GM23338 (cell line): ENCODE data around the gene LMO1. TPM values are rescaled to one million over a fixed set of nuclear protein-coding genes. Genes with fewer than 3 reads are reported as not detected.

Experiments
- ATAC-seq: fragments of 200-7000 bp; cut with Tn5 transposase; 3 replicates; pipeline ENCODE4 v1.9.1; 2020
- DNase-seq: peaks from one replicate; pipeline ENCODE4 v3.0.0-alpha.2; 2015; ENCODE audit warnings: low spot score
- H2AFZ ChIP-seq: fragments of 200-600 bp; sonication (generic); 2 replicates; pipeline ENCODE4 v1.8.0; 2016; ENCODE audit warnings: antibody characterized with exemption, mild to moderate bottlenecking, moderate library complexity
- H3F3A ChIP-seq: fragments of 200-600 bp; sonication (generic); replicated peaks from 2 replicates; pipeline ENCODE4 v1.8.0; 2017; ENCODE audit warnings: antibody characterized with exemption, mixed run types, low read depth
- H3K27ac ChIP-seq: fragments of 200-600 bp; sonication (generic); 2 replicates; pipeline ENCODE4 v1.6.1; 2016; ENCODE audit warnings: low read depth
- H3K27me3 ChIP-seq: fragments of 200-600 bp; sonication (generic); 2 replicates; pipeline ENCODE4 v1.8.0; 2016; ENCODE audit warnings: mild to moderate bottlenecking, mixed run types, moderate library complexity; ENCODE audit not compliant: insufficient read depth
- H3K36me3 ChIP-seq: fragments of 200-600 bp; sonication (generic); 2 replicates; pipeline ENCODE4 v1.8.0; 2016; ENCODE audit warnings: mild to moderate bottlenecking; ENCODE audit not compliant: insufficient read depth
- H3K4me1 ChIP-seq: fragments of 200-600 bp; sonication (generic); 2 replicates; pipeline ENCODE4 v1.8.0; 2016; ENCODE audit warnings: mild to moderate bottlenecking, moderate library complexity; ENCODE audit not compliant: insufficient read depth
- H3K4me2 ChIP-seq: fragments of 200-600 bp; sonication (generic); 2 replicates; pipeline ENCODE4 v1.7.1; 2017; ENCODE audit warnings: mixed run types
- H3K4me3 ChIP-seq: fragments of 200-600 bp; sonication (generic); 2 replicates; pipeline ENCODE4 v1.6.1; 2016; ENCODE audit warnings: mixed run types
- H3K79me2 ChIP-seq: fragments of 200-600 bp; sonication (generic); replicated peaks from 2 replicates; pipeline ENCODE4 v1.8.0; 2017; ENCODE audit warnings: mild to moderate bottlenecking; ENCODE audit not compliant: insufficient read depth
- H3K9me2 ChIP-seq: fragments of 200-600 bp; sonication (generic); 2 replicates; pipeline ENCODE4 v1.8.0; 2017; ENCODE audit not compliant: insufficient read depth
- H4K20me1 ChIP-seq: fragments of 200-600 bp; sonication (generic); replicated peaks from 2 replicates; pipeline ENCODE4 v1.8.0; 2017; ENCODE audit warnings: mild to moderate bottlenecking; ENCODE audit not compliant: insufficient read depth
- H3K27ac Mint-ChIP-seq: 2 replicates; pipeline ENCODE4 v1.8.0; 2020; ENCODE audit warnings: inconsistent platforms, mild to moderate bottlenecking, moderate library complexity, mixed read lengths
- H3K27me3 Mint-ChIP-seq: 3 replicates; pipeline ENCODE4 v1.8.0; 2022; ENCODE audit warnings: low read depth, mild to moderate bottlenecking, moderate library complexity, mixed read lengths, inconsistent platforms; ENCODE audit not compliant: insufficient read depth, poor library complexity
- H3K36me3 Mint-ChIP-seq: 3 replicates; pipeline ENCODE4 v1.8.0; 2021; ENCODE audit warnings: low read depth, mild to moderate bottlenecking, inconsistent platforms, moderate library complexity, mixed read lengths
- H3K4me1 Mint-ChIP-seq: 3 replicates; pipeline ENCODE4 v1.8.0; 2020; ENCODE audit warnings: mild to moderate bottlenecking, inconsistent platforms, mixed read lengths
- H3K4me3 Mint-ChIP-seq: 3 replicates; pipeline ENCODE4 v1.8.0; 2021; ENCODE audit warnings: moderate library complexity, mild to moderate bottlenecking, inconsistent platforms, mixed read lengths
- H3K9me3 Mint-ChIP-seq: 3 replicates; pipeline ENCODE4 v1.8.0; 2020; ENCODE audit warnings: moderate library complexity, mild to moderate bottlenecking, inconsistent platforms, mixed read lengths
- CREB1 ChIP-seq: fragments of 250-450 bp; sonication (Bioruptor Pico); IDR thresholded peaks from 2 replicates; pipeline ENCODE4 v1.5.0; 2020; ENCODE audit warnings: low read depth, mild to moderate bottlenecking, moderate library complexity
- EZH2phosphoT487 ChIP-seq: fragments of 200-600 bp; sonication (generic); IDR thresholded peaks from one replicate; pipeline ENCODE4 v1.8.1; 2018; ENCODE audit warnings: antibody characterized with exemption; ENCODE audit not compliant: unreplicated experiment
- STAT1 ChIP-seq: IDR thresholded peaks from one replicate; pipeline ENCODE4 v1.6.1; 2016; ENCODE audit warnings: antibody characterized with exemption; ENCODE audit not compliant: unreplicated experiment
- ZNF114 ChIP-seq: fragments of 250-450 bp; sonication (Bioruptor Pico); IDR thresholded peaks from 2 replicates; pipeline ENCODE4 v1.5.0; 2020; ENCODE audit warnings: mild to moderate bottlenecking, moderate library complexity
- ZNF331 ChIP-seq: fragments of 250-450 bp; sonication (Bioruptor Pico); IDR thresholded peaks from 2 replicates; pipeline ENCODE4 v1.5.0; 2020; ENCODE audit warnings: low read depth, mild to moderate bottlenecking, moderate library complexity
- polyA plus RNA-seq: library from polyadenylated mRNA; unstranded; fragments of >200 nt; fragmentation: Nextera tagmentation; extraction: Ambion mirVana; gene quantifications from 2 replicates; pipeline ENCODE4 v1.2.1, GENCODE V29; 2016
- total RNA-seq: library from RNA; depleted of rRNA; stranded (reverse); fragments of >200 nt; shearing (Covaris generic); gene quantifications from 2 replicates; pipeline ENCODE4 v1.2.3, GENCODE V29; 2014
- TF ChIP-seq, protein P1 (sequence below), 2 experiments: fragments of 200-600 bp in 1 of 2; sonication (generic) in 1 of 2; conservative IDR thresholded peaks; 2 replicates each; pipeline versions ENCODE4 v1.5.1 to v1.6.1; 2016 to 2017; ENCODE audit warnings: antibody characterized with exemption in 2 of 2, low read depth in 2 of 2, mild to moderate bottlenecking in 2 of 2, moderate library complexity in 1 of 2
- TF ChIP-seq, protein P2 (sequence below): IDR thresholded peaks from 2 replicates; pipeline ENCODE4 v1.6.1; 2016; ENCODE audit warnings: antibody characterized with exemption
- TF ChIP-seq, protein P3 (sequence below): fragments of 250-450 bp; sonication (Bioruptor Pico); IDR thresholded peaks from 2 replicates; pipeline ENCODE4 v1.5.0; 2020; ENCODE audit warnings: mild to moderate bottlenecking, moderate library complexity

Gene LMO1
- total and polyA plus RNA-seq, 2 experiments from 2014 or later, result 0.40 TPM; not detected in 1

DNA sequence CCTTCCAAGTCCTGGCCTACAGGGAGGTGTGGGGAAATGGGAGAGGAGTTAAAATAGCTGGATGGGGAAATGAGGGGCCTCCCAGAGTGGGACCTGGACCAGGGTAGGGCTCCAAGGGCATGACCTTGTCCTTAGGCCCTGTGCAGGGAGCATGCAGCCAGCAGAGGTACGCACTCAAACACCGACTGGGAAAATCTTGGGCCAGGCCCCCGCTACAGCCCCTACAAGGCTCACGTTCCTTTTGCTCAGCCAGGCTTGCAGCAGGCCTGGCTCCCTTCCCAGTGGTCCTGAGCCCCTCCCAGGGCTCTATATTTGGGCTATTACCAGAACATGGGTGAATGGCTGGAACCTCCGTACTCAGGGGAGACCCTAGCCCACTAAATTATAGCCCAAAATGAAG, 31.3 kb downstream of the LMO1 start:
- Histone ChIP-seq H3K79me2 (no peaks in the 10 kb centered on the region), H3K4me3 (no peak overlapping the region), H3K4me1 (no peaks in the 10 kb centered on the region), H4K20me1 (no peaks in the 10 kb centered on the region), H3F3A (no peaks in the 10 kb centered on the region), H3K27me3 (no peaks in the 10 kb centered on the region), H2AFZ (no peak overlapping the region), H3K36me3 (no peaks in the 10 kb centered on the region), H3K27ac (no peak overlapping the region), H3K9me2 (no peaks in the 10 kb centered on the region), H3K4me2 (no peak overlapping the region)
- TF ChIP-seq, protein P1, sequence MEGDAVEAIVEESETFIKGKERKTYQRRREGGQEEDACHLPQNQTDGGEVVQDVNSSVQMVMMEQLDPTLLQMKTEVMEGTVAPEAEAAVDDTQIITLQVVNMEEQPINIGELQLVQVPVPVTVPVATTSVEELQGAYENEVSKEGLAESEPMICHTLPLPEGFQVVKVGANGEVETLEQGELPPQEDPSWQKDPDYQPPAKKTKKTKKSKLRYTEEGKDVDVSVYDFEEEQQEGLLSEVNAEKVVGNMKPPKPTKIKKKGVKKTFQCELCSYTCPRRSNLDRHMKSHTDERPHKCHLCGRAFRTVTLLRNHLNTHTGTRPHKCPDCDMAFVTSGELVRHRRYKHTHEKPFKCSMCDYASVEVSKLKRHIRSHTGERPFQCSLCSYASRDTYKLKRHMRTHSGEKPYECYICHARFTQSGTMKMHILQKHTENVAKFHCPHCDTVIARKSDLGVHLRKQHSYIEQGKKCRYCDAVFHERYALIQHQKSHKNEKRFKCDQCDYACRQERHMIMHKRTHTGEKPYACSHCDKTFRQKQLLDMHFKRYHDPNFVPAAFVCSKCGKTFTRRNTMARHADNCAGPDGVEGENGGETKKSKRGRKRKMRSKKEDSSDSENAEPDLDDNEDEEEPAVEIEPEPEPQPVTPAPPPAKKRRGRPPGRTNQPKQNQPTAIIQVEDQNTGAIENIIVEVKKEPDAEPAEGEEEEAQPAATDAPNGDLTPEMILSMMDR (conservative IDR thresholded peaks at IDR 0.05; ENCODE audit: low read depth in 2 of 2), result no peak
- TF ChIP-seq, protein P2, sequence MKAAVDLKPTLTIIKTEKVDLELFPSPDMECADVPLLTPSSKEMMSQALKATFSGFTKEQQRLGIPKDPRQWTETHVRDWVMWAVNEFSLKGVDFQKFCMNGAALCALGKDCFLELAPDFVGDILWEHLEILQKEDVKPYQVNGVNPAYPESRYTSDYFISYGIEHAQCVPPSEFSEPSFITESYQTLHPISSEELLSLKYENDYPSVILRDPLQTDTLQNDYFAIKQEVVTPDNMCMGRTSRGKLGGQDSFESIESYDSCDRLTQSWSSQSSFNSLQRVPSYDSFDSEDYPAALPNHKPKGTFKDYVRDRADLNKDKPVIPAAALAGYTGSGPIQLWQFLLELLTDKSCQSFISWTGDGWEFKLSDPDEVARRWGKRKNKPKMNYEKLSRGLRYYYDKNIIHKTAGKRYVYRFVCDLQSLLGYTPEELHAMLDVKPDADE, result no peak
- no peak for TF ChIP-seq CREB1 (CRISPR knock-in tag)
- no peak for TF ChIP-seq ZNF331 (CRISPR knock-in tag)
- peaks cover 10% of the 10 kb centered on the region for H3K27me3 Mint-ChIP-seq
- no peak overlapping the region for H3K27ac Mint-ChIP-seq
- H3K36me3 Mint-ChIP-seq, result no peaks in the 10 kb centered on the region
- H3K4me3 Mint-ChIP-seq, result no peak overlapping the region
- DNase-seq, result no peak
- ATAC-seq, result no peak
- no peaks in the 10 kb centered on the region for H3K9me3 Mint-ChIP-seq
- peaks cover 11% of the 10 kb centered on the region for H3K4me1 Mint-ChIP-seq

DNA sequence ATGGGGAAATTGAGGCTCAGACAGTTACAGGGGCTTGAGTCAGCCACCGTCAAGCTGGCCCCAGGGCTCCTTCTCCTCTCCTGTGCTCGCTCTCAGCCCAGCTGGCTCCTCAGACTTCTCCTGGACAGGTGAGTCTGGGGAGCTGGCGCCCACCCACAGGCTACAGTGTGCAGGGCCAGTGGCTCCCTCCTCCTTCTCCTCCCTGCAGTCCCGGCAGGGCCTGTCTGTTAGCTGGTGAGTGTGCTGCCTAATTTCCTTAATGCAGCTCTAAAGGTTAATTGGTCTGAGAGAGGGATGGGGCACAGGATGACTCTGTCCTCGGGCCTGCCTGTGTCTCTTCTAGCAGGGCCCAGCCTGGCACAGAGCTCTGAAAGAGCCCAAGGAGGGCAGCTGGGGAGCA, 31.7 kb downstream of the LMO1 start:
- no peaks in the 10 kb centered on the region for H3K9me2 ChIP-seq
- no peak overlapping the region for H3K4me3 ChIP-seq
- Mint-ChIP-seq H3K36me3 (no peaks in the 10 kb centered on the region), H3K27me3 (peaks cover 10% of the 10 kb centered on the region), H3K27ac (no peak overlapping the region), H3K9me3 (no peaks in the 10 kb centered on the region), H3K4me3 (no peak overlapping the region), H3K4me1 (peaks cover 12% of the 10 kb centered on the region)
- ATAC-seq (no peak), DNase-seq (no peak)
- no peak overlapping the region for H3K4me2 ChIP-seq
- H4K20me1 ChIP-seq, result no peaks in the 10 kb centered on the region
- H3K27ac ChIP-seq, result no peak overlapping the region
- H3K36me3 ChIP-seq, result no peaks in the 10 kb centered on the region
- no peaks in the 10 kb centered on the region for H3K4me1 ChIP-seq
- H3K79me2 ChIP-seq, result no peaks in the 10 kb centered on the region
- no peak overlapping the region for H2AFZ ChIP-seq
- H3K27me3 ChIP-seq, result no peaks in the 10 kb centered on the region
- H3F3A ChIP-seq, result no peaks in the 10 kb centered on the region
- TF ChIP-seq STAT1 (no peak), ZNF114 (CRISPR knock-in tag) (no peak), CREB1 (CRISPR knock-in tag) (no peak), EZH2phosphoT487 (no peak)
- TF ChIP-seq, protein P1 (conservative IDR thresholded peaks at IDR 0.05; ENCODE audit: low read depth in 2 of 2), result no peak
- TF ChIP-seq, protein P3, sequence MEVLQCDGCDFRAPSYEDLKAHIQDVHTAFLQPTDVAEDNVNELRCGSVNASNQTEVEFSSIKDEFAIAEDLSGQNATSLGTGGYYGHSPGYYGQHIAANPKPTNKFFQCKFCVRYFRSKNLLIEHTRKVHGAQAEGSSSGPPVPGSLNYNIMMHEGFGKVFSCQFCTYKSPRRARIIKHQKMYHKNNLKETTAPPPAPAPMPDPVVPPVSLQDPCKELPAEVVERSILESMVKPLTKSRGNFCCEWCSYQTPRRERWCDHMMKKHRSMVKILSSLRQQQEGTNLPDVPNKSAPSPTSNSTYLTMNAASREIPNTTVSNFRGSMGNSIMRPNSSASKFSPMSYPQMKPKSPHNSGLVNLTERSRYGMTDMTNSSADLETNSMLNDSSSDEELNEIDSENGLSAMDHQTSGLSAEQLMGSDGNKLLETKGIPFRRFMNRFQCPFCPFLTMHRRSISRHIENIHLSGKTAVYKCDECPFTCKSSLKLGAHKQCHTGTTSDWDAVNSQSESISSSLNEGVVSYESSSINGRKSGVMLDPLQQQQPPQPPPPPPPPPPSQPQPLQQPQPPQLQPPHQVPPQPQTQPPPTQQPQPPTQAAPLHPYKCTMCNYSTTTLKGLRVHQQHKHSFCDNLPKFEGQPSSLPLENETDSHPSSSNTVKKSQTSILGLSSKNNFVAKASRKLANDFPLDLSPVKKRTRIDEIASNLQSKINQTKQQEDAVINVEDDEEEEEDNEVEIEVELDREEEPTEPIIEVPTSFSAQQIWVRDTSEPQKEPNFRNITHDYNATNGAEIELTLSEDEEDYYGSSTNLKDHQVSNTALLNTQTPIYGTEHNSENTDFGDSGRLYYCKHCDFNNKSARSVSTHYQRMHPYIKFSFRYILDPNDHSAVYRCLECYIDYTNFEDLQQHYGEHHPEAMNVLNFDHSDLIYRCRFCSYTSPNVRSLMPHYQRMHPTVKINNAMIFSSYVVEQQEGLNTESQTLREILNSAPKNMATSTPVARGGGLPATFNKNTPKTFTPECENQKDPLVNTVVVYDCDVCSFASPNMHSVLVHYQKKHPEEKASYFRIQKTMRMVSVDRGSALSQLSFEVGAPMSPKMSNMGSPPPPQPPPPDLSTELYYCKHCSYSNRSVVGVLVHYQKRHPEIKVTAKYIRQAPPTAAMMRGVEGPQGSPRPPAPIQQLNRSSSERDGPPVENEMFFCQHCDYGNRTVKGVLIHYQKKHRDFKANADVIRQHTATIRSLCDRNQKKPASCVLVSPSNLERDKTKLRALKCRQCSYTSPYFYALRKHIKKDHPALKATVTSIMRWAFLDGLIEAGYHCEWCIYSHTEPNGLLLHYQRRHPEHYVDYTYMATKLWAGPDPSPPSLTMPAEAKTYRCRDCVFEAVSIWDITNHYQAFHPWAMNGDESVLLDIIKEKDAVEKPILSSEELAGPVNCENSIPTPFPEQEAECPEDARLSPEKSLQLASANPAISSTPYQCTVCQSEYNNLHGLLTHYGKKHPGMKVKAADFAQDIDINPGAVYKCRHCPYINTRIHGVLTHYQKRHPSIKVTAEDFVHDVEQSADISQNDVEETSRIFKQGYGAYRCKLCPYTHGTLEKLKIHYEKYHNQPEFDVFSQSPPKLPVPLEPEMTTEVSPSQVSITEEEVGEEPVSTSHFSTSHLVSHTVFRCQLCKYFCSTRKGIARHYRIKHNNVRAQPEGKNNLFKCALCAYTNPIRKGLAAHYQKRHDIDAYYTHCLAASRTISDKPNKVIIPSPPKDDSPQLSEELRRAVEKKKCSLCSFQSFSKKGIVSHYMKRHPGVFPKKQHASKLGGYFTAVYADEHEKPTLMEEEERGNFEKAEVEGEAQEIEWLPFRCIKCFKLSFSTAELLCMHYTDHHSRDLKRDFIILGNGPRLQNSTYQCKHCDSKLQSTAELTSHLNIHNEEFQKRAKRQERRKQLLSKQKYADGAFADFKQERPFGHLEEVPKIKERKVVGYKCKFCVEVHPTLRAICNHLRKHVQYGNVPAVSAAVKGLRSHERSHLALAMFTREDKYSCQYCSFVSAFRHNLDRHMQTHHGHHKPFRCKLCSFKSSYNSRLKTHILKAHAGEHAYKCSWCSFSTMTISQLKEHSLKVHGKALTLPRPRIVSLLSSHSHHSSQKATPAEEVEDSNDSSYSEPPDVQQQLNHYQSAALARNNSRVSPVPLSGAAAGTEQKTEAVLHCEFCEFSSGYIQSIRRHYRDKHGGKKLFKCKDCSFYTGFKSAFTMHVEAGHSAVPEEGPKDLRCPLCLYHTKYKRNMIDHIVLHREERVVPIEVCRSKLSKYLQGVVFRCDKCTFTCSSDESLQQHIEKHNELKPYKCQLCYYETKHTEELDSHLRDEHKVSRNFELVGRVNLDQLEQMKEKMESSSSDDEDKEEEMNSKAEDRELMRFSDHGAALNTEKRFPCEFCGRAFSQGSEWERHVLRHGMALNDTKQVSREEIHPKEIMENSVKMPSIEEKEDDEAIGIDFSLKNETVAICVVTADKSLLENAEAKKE (CRISPR knock-in tag), result no peak
